ENCODE measurements around the gene TNK1. TPM values are rescaled to one million over a fixed set of nuclear protein-coding genes. Genes with fewer than 3 reads are reported as not detected.
A peak's percentile ranks its signal among the peaks of the same experiment; 100 is the strongest.
"Not testable (repeated sequence)": the region's sequence is repeated elsewhere in the genome, so short reads cannot be mapped to it uniquely, and the experiment has no call there.

The TNK1 gene
- total and polyA plus RNA-seq, 8 donors, result 4.9 to 13.8 (median 6.6) TPM

GRCh38 chr17:7336240-7337175 lies 44.4 kb upstream of the TNK1 start, which contains the start of gene ACAP1:
TSS of gene ACAP1 (plus strand) at chr17:7336529. CDS start at chr17:7336735, 206 bp downstream.
- intact Hi-C loops (cut with DNase I), result no loop called here
- no peaks in the 10 kb centered on the region for H3K4me1 ChIP-seq
- WGBS, 2 donors, result 48 to 52% methylated on average over 16 to 17 of the region's 17 CpGs
- no peaks in the 10 kb centered on the region for H3K27me3 ChIP-seq
- peak within 1 kb of the TSS in 1 of 4 donors; percentile 12 for H3K4me3 ChIP-seq
- peak in 1 of 6 donors; percentile 20 for DNase-seq
- ATAC-seq, result peak in 3 of 4 donors; percentile 51 to 61 (median 58)
- no peak within 1 kb of the TSS for H3K27ac ChIP-seq
- H3K36me3 ChIP-seq, result no peaks in the 10 kb centered on the region
- no peak for FAIRE-seq
- H3K9me3 ChIP-seq, result no peaks in the 10 kb centered on the region
- TF ChIP-seq, protein P1, sequence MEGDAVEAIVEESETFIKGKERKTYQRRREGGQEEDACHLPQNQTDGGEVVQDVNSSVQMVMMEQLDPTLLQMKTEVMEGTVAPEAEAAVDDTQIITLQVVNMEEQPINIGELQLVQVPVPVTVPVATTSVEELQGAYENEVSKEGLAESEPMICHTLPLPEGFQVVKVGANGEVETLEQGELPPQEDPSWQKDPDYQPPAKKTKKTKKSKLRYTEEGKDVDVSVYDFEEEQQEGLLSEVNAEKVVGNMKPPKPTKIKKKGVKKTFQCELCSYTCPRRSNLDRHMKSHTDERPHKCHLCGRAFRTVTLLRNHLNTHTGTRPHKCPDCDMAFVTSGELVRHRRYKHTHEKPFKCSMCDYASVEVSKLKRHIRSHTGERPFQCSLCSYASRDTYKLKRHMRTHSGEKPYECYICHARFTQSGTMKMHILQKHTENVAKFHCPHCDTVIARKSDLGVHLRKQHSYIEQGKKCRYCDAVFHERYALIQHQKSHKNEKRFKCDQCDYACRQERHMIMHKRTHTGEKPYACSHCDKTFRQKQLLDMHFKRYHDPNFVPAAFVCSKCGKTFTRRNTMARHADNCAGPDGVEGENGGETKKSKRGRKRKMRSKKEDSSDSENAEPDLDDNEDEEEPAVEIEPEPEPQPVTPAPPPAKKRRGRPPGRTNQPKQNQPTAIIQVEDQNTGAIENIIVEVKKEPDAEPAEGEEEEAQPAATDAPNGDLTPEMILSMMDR (IDR thresholded peaks at IDR 0.05), result no peak

DNA sequence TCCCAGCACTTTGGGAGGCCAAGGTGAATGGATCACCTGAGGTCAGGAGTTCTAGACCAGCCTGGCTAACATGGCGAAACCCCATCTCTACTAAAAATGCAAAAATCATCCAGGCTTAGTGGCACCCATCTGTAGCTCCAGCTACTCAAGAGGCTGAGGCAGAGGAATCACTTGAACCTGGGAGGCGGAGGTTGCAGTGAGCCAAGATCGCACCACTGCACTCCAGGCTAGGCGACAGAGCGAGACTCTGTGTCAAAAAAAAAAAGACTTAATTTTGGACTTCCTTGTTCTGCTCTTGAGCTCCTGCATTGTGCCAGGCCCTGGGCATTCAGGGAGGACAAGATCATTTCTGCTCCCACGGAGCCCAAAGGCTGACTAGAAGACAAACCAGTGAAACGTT lies 43.3 kb upstream of the TNK1 start:
- DNase-seq; ATAC-seq; FAIRE-seq; H3K36me3 ChIP-seq; intact Hi-C loops (cut with DNase I); H3K27ac ChIP-seq; H3K9me3 ChIP-seq; H3K27me3 ChIP-seq; H3K4me1 ChIP-seq: not testable (repeated sequence)
- 67 to 81% methylated on average over 7 of the region's 7 CpGs for WGBS, 2 donors
- H3K4me3 ChIP-seq, result peak overlapping the region in 1 of 4 donors; percentile 12

DNA sequence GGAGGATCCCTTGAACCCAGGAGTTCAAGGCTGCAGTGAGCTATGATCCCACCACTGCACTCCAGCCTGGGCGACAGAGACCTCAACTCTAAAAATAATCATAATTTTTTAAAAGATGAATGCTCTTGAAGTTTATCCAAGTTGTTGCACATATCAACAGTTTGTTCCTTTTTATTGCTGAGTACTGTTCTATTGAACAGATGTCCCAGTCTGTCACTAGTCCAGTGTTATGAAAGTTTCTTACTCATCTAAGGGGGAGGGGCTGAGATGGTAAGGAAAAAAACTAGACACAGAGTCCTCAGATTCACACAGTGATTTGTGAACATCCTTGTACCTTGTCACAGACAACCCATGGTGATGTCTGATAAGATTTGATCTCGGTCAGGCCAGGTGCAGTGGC lies 40.7 kb upstream of the TNK1 start:
- Histone ChIP-seq H3K4me1 (no peaks in the 10 kb centered on the region), H3K27me3 (no peaks in the 10 kb centered on the region), H3K36me3 (no peaks in the 10 kb centered on the region), H3K9me3 (no peaks in the 10 kb centered on the region), H3K4me3 (no peak overlapping the region), H3K27ac (no peak overlapping the region)
- intact Hi-C loops (cut with DNase I), result no loop called here
- TF ChIP-seq, protein P1 (IDR thresholded peaks at IDR 0.05), result no peak
- ATAC-seq, result no peak
- 36 to 43% methylated on average over 2 of the region's 2 CpGs for WGBS, 2 donors
- no peak for DNase-seq
- FAIRE-seq, result no peak

- no peak for DNase-seq
- H3K9me3 ChIP-seq, result no peaks in the 10 kb centered on the region
- H3K27ac ChIP-seq, result no peak overlapping the region
- no peaks in the 10 kb centered on the region for H3K4me1 ChIP-seq
- 73 to 84% methylated on average over 11 to 13 of the region's 13 CpGs for WGBS, 2 donors
- H3K27me3 ChIP-seq, result no peaks in the 10 kb centered on the region
- intact Hi-C loops (cut with DNase I), result no loop called here
- H3K36me3 ChIP-seq, result no peaks in the 10 kb centered on the region
- TF ChIP-seq, protein P1 (IDR thresholded peaks at IDR 0.05), result no peak
- no peak for FAIRE-seq
- no peak for ATAC-seq
- H3K4me3 ChIP-seq, result no peak overlapping the region
Measured at GRCh38 chr17:7341842-7342241, 39.0 kb upstream of the TNK1 start.

- Histone ChIP-seq H3K27ac (no peak overlapping the region), H3K4me3 (no peak overlapping the region), H3K4me1 (no peaks in the 10 kb centered on the region), H3K9me3 (no peaks in the 10 kb centered on the region), H3K27me3 (no peaks in the 10 kb centered on the region), H3K36me3 (no peaks in the 10 kb centered on the region)
- no peak for FAIRE-seq
- no peak for DNase-seq
- 38 to 51% methylated on average over 15 of the region's 15 CpGs for WGBS, 2 donors
- intact Hi-C loops (cut with DNase I), result no loop called here
- TF ChIP-seq, protein P1 (IDR thresholded peaks at IDR 0.05), result no peak
- no peak for ATAC-seq
Measured at GRCh38 chr17:7343250-7343649, 37.6 kb upstream of the TNK1 start.
